Heart right ventricle (tissue), 16 donors: ENCODE data around the gene TMEM132D. TPM values are rescaled to one million over a fixed set of nuclear protein-coding genes. Genes with fewer than 3 reads are reported as not detected.

Experiments
- ATAC-seq, 8 donors: fragments of 200-7000 bp; cut with Tn5 transposase; one replicate each; pipeline ENCODE4 v1.9.1; 2020; ENCODE audit warnings: mild to moderate bottlenecking in 8 of 8, moderate library complexity in 8 of 8, moderate number of reproducible peaks in 1 of 8
- DNase-seq, 2 donors: peaks; one replicate each; pipeline ENCODE4 v3.0.0-alpha.2; 2020
- H3K27ac ChIP-seq, 10 donors: fragments of 200-600 bp; sonication (generic) in 2 of 10; one replicate each; pipeline versions ENCODE4 v1.5.0 to v1.8.0; 2020 to 2022; ENCODE audit warnings: mild to moderate bottlenecking in 3 of 10
- H3K27me3 ChIP-seq, 7 donors: fragments of 200-600 bp; one replicate each; pipeline ENCODE4 v1.8.0; 2021 to 2022; ENCODE audit warnings: mild to moderate bottlenecking in 2 of 7
- H3K36me3 ChIP-seq, 9 donors: fragments of 200-600 bp; sonication (generic) in 1 of 9; one replicate each; pipeline versions ENCODE4 v1.5.0 to v1.8.0; 2020 to 2022; ENCODE audit warnings: mild to moderate bottlenecking in 2 of 9
- H3K4me1 ChIP-seq, 9 donors: fragments of 200-600 bp; sonication (generic) in 1 of 9; one replicate each; pipeline versions ENCODE4 v1.5.0 to v1.8.0; 2020 to 2022; ENCODE audit warnings: mild to moderate bottlenecking in 4 of 9
- H3K4me3 ChIP-seq, 10 donors: fragments of 200-600 bp; sonication (generic) in 2 of 10; one replicate each; pipeline versions ENCODE4 v1.5.0 to v1.8.0; 2020 to 2022; ENCODE audit warnings: mild to moderate bottlenecking in 7 of 10, moderate library complexity in 2 of 10
- H3K9me3 ChIP-seq, 11 donors: fragments of 200-600 bp in 10 of 11; sonication (generic) in 2 of 11; one replicate each; pipeline versions ENCODE4 v1.5.0 to v1.8.0; 2013 to 2022; ENCODE audit warnings: mild to moderate bottlenecking in 2 of 11, control low read depth in 1 of 11, moderate library complexity in 1 of 11
- CTCF ChIP-seq, 9 donors: fragments of 200-600 bp; sonication (generic) in 2 of 9; IDR thresholded peaks; one replicate each; pipeline versions ENCODE4 v1.5.0 to v1.8.0; 2021 to 2022; ENCODE audit warnings: antibody characterized with exemption in 9 of 9, mild to moderate bottlenecking in 5 of 9, moderate library complexity in 1 of 9
- WGBS, 2 donors: extraction: QIAGEN DNeasy Blood & Tissue Kit; methylation state at CpG; one replicate each; pipeline ENCODE4 v1.1.7; 2013; ENCODE audit warnings: inconsistent platforms in 1 of 2; 5-methylcytosine and 5-hydroxymethylcytosine counted together
- intact Hi-C, 10 donors: fragments of 100-400 bp; cut with DNase I; formaldehyde crosslinking; loops; one replicate each; pipeline versions ENCODE4 v1.11.1 to v1.14.2; 2022
- polyA plus RNA-seq, 2 donors: library from polyadenylated mRNA; stranded (reverse); fragments of 200-250 nt; gene quantifications; one replicate each; pipeline ENCODE4 v1.2.3, GENCODE V29; 2013
- total RNA-seq, 10 donors: library from RNA; stranded (reverse); fragmentation: NEBNext Ultra II Directional in 3 of 10; extraction: Animal tissue kit (Norgen Biotek cat#: 25700) in 3 of 10; gene quantifications; one replicate each; pipeline versions ENCODE4 v1.2.1 to v1.2.4, GENCODE V29; 2021 to 2023
- donor health status: Arrhythmogenic right ventricular cardiomyopathy.
- donor health status: ischemic (EF 13 %, LVEDD 7.1; RV severe dilation, severe dysfunction).
- donor health status: healthy with polysubstance abuse.
- donor health status: DM: no; HTN: yes; CAD: no.
- donor health status: DM: no; HTN: no; CAD: no.
- donor health status: ischemic (EF 25% LVEDD 6.9; RV normal size, moderate dysfunction).
- donor health status: ischemic (EF 25% LVEDD 5.7; RV mildly dilated, moderate dysfunction).
- donor health status: healthy.
- donor health status: DM: yes; HTN: yes; CAD: no.
- donor health status: Ischemic cardiomyopathy.
- donor health status: ischemic (EF 35%, LVEDD 5.7; RV mildly dilated, moderate dysfunction).
- donor health status: nonischemic (EF 11% LVEDD 7.7; RV severe dilation, severe dysfunction).
- donor health status: DM: yes; HTN: yes; CAD: no.
- donor health status: PGD.
- donor health status: ischemic (EF 29% LVEDD 5.4; RV normal size, mild dysfunction).
- donor health status: nonischemic (EF 23%, LVEDD 6.1; RV moderate dilation, normal function).

Gene TMEM132D
- total and polyA plus RNA-seq, 12 donors, result not detected

- WGBS, 2 donors, result 69 to 81% methylated on average over 5 of the region's 5 CpGs
- Histone ChIP-seq H3K27me3 (peaks cover 0 to 11% (median 0%) of the 10 kb centered on the region in 7 donors), H3K4me3 (no peak overlapping the region), H3K27ac (no peak overlapping the region), H3K9me3 (peaks cover 0 to 8% (median 0%) of the 10 kb centered on the region in 11 donors), H3K36me3 (no peaks in the 10 kb centered on the region), H3K4me1 (no peaks in the 10 kb centered on the region)
- DNase-seq, result no peak
- TF ChIP-seq CTCF (IDR thresholded peaks at IDR 0.05), result no peak
- ATAC-seq, result no peak
- intact Hi-C loops, result no loop called here
Observed at GRCh38 chr12:129115558-129115957, 788.3 kb downstream of the TMEM132D start.

DNA sequence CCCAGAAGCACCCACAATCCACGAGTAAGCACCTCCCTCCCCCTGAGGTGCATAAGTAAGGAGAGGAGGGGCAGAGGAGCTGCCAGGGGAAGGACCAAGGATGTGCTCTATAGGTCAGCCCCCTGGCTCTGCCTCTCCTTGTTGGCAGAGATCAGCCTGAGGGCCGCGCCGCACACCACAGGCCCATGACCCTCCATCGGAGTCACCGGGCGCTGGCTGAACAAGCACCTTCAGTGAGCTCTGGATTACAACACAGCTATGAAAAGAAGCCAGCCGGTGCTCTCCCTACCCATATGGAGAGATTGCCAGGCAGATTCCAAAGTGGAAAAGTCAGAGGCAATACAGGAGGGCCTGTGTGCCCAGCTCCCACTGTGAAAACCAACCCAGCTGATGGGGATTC, 793.2 kb downstream of the TMEM132D start:
- H3K4me1 ChIP-seq, result no peaks in the 10 kb centered on the region
- WGBS, 2 donors, result 76 to 85% methylated on average over 8 of the region's 8 CpGs

GRCh38 chr12:129109174-129110001, 794.4 kb downstream of the TMEM132D start:
- intact Hi-C loops, result no loop called here
- H3K4me3 ChIP-seq, result no peak overlapping the region
- no peak overlapping the region for H3K27ac ChIP-seq
- no peak for TF ChIP-seq CTCF (IDR thresholded peaks at IDR 0.05)
- H3K27me3 ChIP-seq, result no peaks in the 10 kb centered on the region
- no peaks in the 10 kb centered on the region for H3K4me1 ChIP-seq
- no peak for ATAC-seq
- no peak for DNase-seq
- no peaks in the 10 kb centered on the region for H3K36me3 ChIP-seq
- peaks cover 0 to 14% (median 5%) of the 10 kb centered on the region in 11 donors for H3K9me3 ChIP-seq
- WGBS, 2 donors, result 78 to 80% methylated on average over 17 of the region's 17 CpGs

More for the DNA sequence above, 793.2 kb downstream of the TMEM132D start:
- TF ChIP-seq CTCF (IDR thresholded peaks at IDR 0.05), result no peak
- no peak overlapping the region for H3K4me3 ChIP-seq
- H3K27me3 ChIP-seq, result peaks cover 0 to 2% (median 0%) of the 10 kb centered on the region in 7 donors
- intact Hi-C loops, result no loop called here
- H3K36me3 ChIP-seq, result no peaks in the 10 kb centered on the region
- no peak overlapping the region for H3K27ac ChIP-seq
- ATAC-seq (no peak), DNase-seq (no peak)
- H3K9me3 ChIP-seq, result peaks cover 0 to 14% (median 5%) of the 10 kb centered on the region in 11 donors

DNA sequence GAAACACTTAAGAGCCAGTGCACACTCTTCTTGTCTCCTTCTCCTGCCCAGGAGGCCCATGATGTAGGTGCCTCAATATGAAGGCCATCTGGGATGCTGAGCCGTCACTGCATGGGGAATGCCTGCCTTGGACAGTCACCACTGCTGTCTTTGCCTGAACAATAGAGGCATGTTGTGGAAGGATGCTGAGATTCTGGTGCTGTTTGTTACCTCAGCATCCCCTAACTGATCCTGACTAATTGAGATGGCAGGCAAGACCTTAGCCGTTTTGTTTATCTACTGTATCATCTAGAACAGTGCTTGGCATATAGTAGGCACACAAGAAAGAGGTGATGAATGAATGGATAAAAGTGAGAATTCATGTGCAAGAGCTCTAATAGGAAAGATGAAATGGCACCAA, 797.1 kb downstream of the TMEM132D start:
- H3K4me1 ChIP-seq, result no peaks in the 10 kb centered on the region
- 65 to 77% methylated on average over 2 of the region's 2 CpGs for WGBS, 2 donors
- ATAC-seq (no peak), DNase-seq (no peak)
- no peaks in the 10 kb centered on the region for H3K27me3 ChIP-seq
- intact Hi-C loops, result no loop called here
- H3K36me3 ChIP-seq, result no peaks in the 10 kb centered on the region
- peaks cover 0 to 18% (median 5%) of the 10 kb centered on the region in 11 donors for H3K9me3 ChIP-seq
- H3K27ac ChIP-seq, result no peak overlapping the region
- no peak for TF ChIP-seq CTCF (IDR thresholded peaks at IDR 0.05)
- H3K4me3 ChIP-seq, result no peak overlapping the region
